ENCODE results near the gene SV2A.
"Not testable (repeated sequence)": the region's sequence is repeated elsewhere in the genome, so short reads cannot be mapped to it uniquely, and the experiment has no call there.

The SV2A gene

DNA sequence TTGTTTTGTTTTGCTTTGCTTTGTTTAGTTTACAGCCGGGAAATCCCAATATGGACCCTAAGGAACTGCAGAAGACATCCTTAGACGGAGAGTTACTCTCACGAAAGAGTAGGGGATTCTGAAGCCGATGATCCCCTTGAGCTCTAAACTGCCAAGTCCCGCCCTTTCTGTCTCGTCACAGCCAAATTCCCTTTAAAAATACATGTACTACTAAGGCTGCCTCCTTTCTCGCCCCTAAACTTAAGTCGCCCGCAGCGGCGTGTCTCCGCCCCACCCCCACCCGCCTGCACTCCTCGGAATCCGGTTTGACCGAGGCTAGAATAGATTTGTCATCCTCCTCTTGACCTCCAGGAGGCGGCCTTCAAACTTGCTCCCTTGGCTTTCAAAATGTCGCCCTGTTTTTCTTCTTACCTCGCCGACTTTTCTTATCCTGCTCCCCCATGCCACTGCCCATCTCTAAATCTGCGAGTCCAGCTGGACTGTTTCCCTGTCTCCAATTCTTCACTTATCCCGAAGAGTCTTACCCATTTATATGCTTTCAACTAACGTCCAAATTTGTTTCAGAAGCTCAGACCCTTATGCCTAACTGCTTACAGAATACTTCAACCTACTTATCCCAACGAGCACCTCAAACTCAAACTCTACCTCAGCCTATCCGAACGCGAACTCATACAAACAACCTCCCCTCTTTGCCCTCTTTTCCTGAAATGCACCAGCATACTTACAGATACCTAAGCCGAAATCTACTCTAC lies 29.2 kb downstream of the SV2A start:
- H3K4me2 ChIP-seq (ENCODE audit: low read depth, low read length) = peak overlapping the region; percentile 80
- H3F3A ChIP-seq (ENCODE audit: insufficient read depth, low read length) = peaks cover 55% of the 10 kb centered on the region
- DNase-seq = peak; percentile 98

DNA sequence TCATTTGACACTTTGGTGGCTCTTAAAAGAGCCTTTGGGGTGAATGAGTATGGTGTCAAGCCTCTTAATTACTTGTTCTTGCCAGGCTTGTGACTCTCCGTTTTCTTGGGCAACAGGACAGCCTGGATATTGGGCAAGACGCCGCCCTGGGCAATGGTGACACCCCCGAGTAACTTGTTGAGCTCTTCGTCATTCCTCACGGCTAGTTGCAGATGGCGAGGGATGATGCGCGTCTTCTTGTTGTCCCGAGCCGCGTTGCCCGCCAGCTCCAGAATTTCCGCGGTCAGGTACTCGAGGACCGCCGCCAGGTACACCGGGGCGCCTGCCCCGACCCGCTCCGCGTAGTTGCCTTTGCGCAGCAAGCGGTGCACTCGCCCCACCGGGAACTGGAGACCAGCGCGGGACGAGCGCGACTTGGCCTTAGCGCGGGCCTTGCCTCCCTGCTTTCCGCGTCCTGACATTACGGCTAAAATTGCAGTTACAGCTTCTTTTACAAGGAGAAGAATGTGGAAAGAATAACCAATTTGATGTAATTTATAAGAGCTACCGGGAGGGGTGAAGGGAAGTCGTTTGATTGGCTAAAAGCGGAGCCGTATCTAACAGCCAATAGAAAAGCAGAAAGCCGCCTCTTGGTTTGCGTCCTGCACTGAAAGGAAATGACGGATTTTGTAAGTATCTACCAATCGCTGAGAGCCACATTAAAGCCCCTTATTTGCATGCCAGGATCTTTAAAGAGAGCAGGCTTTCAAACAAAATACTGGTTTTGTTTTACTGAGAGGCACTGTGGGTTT lies 30.0 kb downstream of the SV2A start:
- Histone ChIP-seq H3K9me2 (replicated peaks; ENCODE audit: insufficient read depth, low read length) (no peaks in the 10 kb centered on the region), H3K27ac (ENCODE audit: low read length) (peak overlapping the region; percentile 92), H3K27me3 (replicated peaks; ENCODE audit: insufficient read depth, low read length) (no peaks in the 10 kb centered on the region), H3K9me3 (replicated peaks; ENCODE audit: insufficient read depth, low read length) (no peaks in the 10 kb centered on the region), H3K36me3 (replicated peaks; ENCODE audit: insufficient read depth, low read length) (no peaks in the 10 kb centered on the region), H3K9ac (ENCODE audit: low read length) (peak overlapping the region; percentile 86), H2AFZ (ENCODE audit: low read length) (no peak overlapping the region), H3K4me2 (ENCODE audit: low read depth, low read length) (peak overlapping the region; percentile 80), H3K4me1 (ENCODE audit: low read length) (peaks cover 16% of the 10 kb centered on the region), H3K79me2 (ENCODE audit: low read length) (no peaks in the 10 kb centered on the region), H3F3A (ENCODE audit: insufficient read depth, low read length) (peaks cover 55% of the 10 kb centered on the region), H4K20me1 (ENCODE audit: insufficient read depth, low read length) (no peaks in the 10 kb centered on the region), H3K4me3 (ENCODE audit: low read length) (peak overlapping the region; percentile 64)
- DNase-seq = peak; percentile 100
- TF ChIP-seq EZH2phosphoT487 (IDR thresholded peaks at IDR 0.05; ENCODE audit: low read length) (no peak), EZH2 (optimal IDR thresholded peaks at IDR 0.05; ENCODE audit: low read depth, low read length) (no peak)
- TF ChIP-seq, protein P1, sequence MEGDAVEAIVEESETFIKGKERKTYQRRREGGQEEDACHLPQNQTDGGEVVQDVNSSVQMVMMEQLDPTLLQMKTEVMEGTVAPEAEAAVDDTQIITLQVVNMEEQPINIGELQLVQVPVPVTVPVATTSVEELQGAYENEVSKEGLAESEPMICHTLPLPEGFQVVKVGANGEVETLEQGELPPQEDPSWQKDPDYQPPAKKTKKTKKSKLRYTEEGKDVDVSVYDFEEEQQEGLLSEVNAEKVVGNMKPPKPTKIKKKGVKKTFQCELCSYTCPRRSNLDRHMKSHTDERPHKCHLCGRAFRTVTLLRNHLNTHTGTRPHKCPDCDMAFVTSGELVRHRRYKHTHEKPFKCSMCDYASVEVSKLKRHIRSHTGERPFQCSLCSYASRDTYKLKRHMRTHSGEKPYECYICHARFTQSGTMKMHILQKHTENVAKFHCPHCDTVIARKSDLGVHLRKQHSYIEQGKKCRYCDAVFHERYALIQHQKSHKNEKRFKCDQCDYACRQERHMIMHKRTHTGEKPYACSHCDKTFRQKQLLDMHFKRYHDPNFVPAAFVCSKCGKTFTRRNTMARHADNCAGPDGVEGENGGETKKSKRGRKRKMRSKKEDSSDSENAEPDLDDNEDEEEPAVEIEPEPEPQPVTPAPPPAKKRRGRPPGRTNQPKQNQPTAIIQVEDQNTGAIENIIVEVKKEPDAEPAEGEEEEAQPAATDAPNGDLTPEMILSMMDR (IDR thresholded peaks at IDR 0.05; ENCODE audit: low read length) = no peak

More for the DNA sequence above, 29.2 kb downstream of the SV2A start:
- peak overlapping the region; percentile 54 for H2AFZ ChIP-seq (ENCODE audit: low read length)
- H3K36me3 ChIP-seq (replicated peaks; ENCODE audit: insufficient read depth, low read length) = no peaks in the 10 kb centered on the region
- TF ChIP-seq EZH2 (optimal IDR thresholded peaks at IDR 0.05; ENCODE audit: low read depth, low read length) (no peak), EZH2phosphoT487 (IDR thresholded peaks at IDR 0.05; ENCODE audit: low read length) (no peak)
- TF ChIP-seq, protein P1 (IDR thresholded peaks at IDR 0.05; ENCODE audit: low read length) = peak; percentile 83
- H3K27ac ChIP-seq (ENCODE audit: low read length) = peak overlapping the region; percentile 92
- peak overlapping the region; percentile 64 for H3K4me3 ChIP-seq (ENCODE audit: low read length)
- no peaks in the 10 kb centered on the region for H3K27me3 ChIP-seq (replicated peaks; ENCODE audit: insufficient read depth, low read length)
- H4K20me1 ChIP-seq (ENCODE audit: insufficient read depth, low read length) = no peaks in the 10 kb centered on the region
- peak overlapping the region; percentile 86 for H3K9ac ChIP-seq (ENCODE audit: low read length)
- peaks cover 16% of the 10 kb centered on the region for H3K4me1 ChIP-seq (ENCODE audit: low read length)
- H3K9me3 ChIP-seq (replicated peaks; ENCODE audit: insufficient read depth, low read length) = no peaks in the 10 kb centered on the region
- H3K9me2 ChIP-seq (replicated peaks; ENCODE audit: insufficient read depth, low read length) = no peaks in the 10 kb centered on the region
- H3K79me2 ChIP-seq (ENCODE audit: low read length) = no peaks in the 10 kb centered on the region

DNA sequence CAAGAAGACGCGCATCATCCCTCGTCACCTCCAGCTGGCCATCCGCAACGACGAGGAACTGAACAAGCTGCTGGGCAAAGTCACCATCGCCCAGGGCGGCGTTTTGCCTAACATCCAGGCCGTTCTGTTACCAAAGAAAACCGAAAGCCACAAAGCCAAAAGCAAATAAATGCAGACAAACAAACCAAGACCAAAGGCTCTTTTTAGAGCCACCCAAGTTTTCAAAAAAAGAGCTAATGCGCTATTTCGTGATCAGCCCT lies 30.5 kb downstream of the SV2A start:
- Histone ChIP-seq H3K9ac (ENCODE audit: low read length) (peak overlapping the region; percentile 86), H3F3A (ENCODE audit: insufficient read depth, low read length) (peaks cover 55% of the 10 kb centered on the region)
- not testable (repeated sequence) for H3K9me3 ChIP-seq (replicated peaks; ENCODE audit: insufficient read depth, low read length)

More for the DNA sequence above, 30.5 kb downstream of the SV2A start:
- Histone ChIP-seq H3K4me1 (ENCODE audit: low read length) (peaks cover 16% of the 10 kb centered on the region), H3K27ac (ENCODE audit: low read length) (peak overlapping the region; percentile 92), H3K4me3 (ENCODE audit: low read length) (peak overlapping the region; percentile 64), H3K4me2 (ENCODE audit: low read depth, low read length) (peak overlapping the region; percentile 77)
- H3K27me3 ChIP-seq (replicated peaks; ENCODE audit: insufficient read depth, low read length); H4K20me1 ChIP-seq (ENCODE audit: insufficient read depth, low read length); H3K9me2 ChIP-seq (replicated peaks; ENCODE audit: insufficient read depth, low read length); H2AFZ ChIP-seq (ENCODE audit: low read length); H3K79me2 ChIP-seq (ENCODE audit: low read length); DNase-seq; H3K36me3 ChIP-seq (replicated peaks; ENCODE audit: insufficient read depth, low read length): not testable (repeated sequence)

Data from MM.1S (cell line).